ENCODE results near the gene SASH1.

SASH1 gene

DNA sequence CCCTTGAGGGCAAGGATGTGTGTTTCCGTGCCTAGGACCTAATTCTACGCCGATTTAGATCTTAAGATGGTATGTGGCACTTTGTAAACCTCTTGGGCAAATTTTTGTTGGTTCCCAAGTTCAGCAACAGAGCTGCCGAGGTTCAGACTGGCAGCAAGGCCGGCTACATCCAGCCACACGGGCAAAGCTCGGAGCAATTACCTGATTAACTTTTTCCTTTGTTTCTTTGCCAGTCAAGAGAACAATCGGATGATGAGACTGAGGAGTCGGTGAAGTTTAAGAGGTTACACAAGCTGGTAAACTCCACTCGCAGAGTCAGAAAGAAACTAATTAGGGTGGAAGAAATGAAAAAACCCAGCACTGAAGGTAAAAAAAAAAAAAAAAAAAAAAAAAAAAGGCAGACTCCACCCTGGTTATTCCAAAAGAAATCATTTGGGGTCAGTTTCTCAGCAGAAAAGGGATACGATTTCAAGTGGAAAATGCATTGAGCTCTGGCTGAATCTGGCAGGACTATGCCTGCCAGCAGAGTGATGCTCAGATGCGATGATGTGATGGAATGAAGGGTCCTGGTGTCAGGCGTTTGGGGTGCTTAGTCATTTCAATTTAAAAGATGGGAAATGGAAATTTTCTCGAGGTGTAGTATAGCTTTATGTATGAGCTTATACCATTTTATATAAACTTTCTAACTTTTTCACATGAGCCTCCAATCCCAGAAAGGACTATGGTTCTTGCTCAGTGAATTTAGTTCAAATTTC is 171.6 kb downstream of the SASH1 start:
- Histone ChIP-seq H3K4me3 (ENCODE audit: low read depth, low read length, poor library complexity, severe bottlenecking) (no peak overlapping the region), H3K4me2 (ENCODE audit: low read length) (no peak overlapping the region), H3K27ac (ENCODE audit: low read depth, low read length, poor library complexity, severe bottlenecking) (no peak overlapping the region), H2AFZ (ENCODE audit: low read length) (no peak overlapping the region), H3K36me3 (ENCODE audit: insufficient read depth, low read length) (no peaks in the 10 kb centered on the region), H3K27me3 (ENCODE audit: insufficient read depth, low read length) (peaks cover 4% of the 10 kb centered on the region; the same call in 1 of the 2 replicates), H4K20me1 (ENCODE audit: insufficient read depth, low read length) (no peaks in the 10 kb centered on the region), H3K9me3 (ENCODE audit: low read length) (no peaks in the 10 kb centered on the region), H3K9ac (ENCODE audit: low read length) (no peak overlapping the region), H3K9me2 (ENCODE audit: low read depth, low read length) (no peaks in the 10 kb centered on the region), H3K4me1 (ENCODE audit: insufficient read depth, low read length, severe bottlenecking) (no peaks in the 10 kb centered on the region), H3F3A (ENCODE audit: insufficient read depth, low read length) (no peaks in the 10 kb centered on the region), H3K79me2 (ENCODE audit: insufficient read depth, low read length) (no peaks in the 10 kb centered on the region)
- TF ChIP-seq, protein P1, sequence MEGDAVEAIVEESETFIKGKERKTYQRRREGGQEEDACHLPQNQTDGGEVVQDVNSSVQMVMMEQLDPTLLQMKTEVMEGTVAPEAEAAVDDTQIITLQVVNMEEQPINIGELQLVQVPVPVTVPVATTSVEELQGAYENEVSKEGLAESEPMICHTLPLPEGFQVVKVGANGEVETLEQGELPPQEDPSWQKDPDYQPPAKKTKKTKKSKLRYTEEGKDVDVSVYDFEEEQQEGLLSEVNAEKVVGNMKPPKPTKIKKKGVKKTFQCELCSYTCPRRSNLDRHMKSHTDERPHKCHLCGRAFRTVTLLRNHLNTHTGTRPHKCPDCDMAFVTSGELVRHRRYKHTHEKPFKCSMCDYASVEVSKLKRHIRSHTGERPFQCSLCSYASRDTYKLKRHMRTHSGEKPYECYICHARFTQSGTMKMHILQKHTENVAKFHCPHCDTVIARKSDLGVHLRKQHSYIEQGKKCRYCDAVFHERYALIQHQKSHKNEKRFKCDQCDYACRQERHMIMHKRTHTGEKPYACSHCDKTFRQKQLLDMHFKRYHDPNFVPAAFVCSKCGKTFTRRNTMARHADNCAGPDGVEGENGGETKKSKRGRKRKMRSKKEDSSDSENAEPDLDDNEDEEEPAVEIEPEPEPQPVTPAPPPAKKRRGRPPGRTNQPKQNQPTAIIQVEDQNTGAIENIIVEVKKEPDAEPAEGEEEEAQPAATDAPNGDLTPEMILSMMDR (IDR thresholded peaks at IDR 0.05; ENCODE audit: low read length), result no peak
- no peak for TF ChIP-seq EZH2 (IDR thresholded peaks at IDR 0.05; ENCODE audit: borderline replicate concordance, low read length)

DNA sequence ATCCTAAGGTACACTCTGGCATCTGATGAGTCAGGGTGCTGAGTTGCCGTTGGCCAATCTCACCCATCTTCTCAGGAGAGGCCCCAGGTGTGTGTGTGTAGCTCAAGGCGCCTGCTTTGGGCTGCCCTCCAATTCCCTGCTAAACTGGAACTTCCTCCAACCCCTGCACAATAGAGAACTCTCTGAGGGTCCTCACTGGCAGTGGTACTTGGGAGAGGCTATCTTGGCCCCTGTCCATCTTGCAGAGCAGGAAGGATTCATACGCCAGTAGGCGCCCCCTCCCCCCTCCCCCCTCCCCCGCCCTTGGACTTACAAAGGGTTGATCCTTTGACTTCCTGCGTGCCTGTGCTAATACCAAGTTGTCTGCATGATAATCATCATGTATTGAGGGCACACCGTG is 173.6 kb downstream of the SASH1 start:
- Histone ChIP-seq H3K4me1 (ENCODE audit: insufficient read depth, low read length, severe bottlenecking) (peaks cover 15% of the 10 kb centered on the region), H3K9ac (ENCODE audit: low read length) (no peak overlapping the region), H3K27ac (ENCODE audit: low read depth, low read length, poor library complexity, severe bottlenecking) (no peak overlapping the region), H3F3A (ENCODE audit: insufficient read depth, low read length) (no peaks in the 10 kb centered on the region), H3K9me3 (ENCODE audit: low read length) (no peaks in the 10 kb centered on the region), H3K79me2 (ENCODE audit: insufficient read depth, low read length) (no peaks in the 10 kb centered on the region), H3K9me2 (ENCODE audit: low read depth, low read length) (no peaks in the 10 kb centered on the region), H3K36me3 (ENCODE audit: insufficient read depth, low read length) (no peaks in the 10 kb centered on the region), H3K27me3 (ENCODE audit: insufficient read depth, low read length) (peaks cover 4% of the 10 kb centered on the region; the same call in 1 of the 2 replicates), H2AFZ (ENCODE audit: low read length) (no peak overlapping the region), H3K4me2 (ENCODE audit: low read length) (no peak overlapping the region), H4K20me1 (ENCODE audit: insufficient read depth, low read length) (no peaks in the 10 kb centered on the region), H3K4me3 (ENCODE audit: low read depth, low read length, poor library complexity, severe bottlenecking) (no peak overlapping the region)
- TF ChIP-seq EZH2 (IDR thresholded peaks at IDR 0.05; ENCODE audit: borderline replicate concordance, low read length), result no peak
- TF ChIP-seq, protein P1 (IDR thresholded peaks at IDR 0.05; ENCODE audit: low read length), result no peak

DNA sequence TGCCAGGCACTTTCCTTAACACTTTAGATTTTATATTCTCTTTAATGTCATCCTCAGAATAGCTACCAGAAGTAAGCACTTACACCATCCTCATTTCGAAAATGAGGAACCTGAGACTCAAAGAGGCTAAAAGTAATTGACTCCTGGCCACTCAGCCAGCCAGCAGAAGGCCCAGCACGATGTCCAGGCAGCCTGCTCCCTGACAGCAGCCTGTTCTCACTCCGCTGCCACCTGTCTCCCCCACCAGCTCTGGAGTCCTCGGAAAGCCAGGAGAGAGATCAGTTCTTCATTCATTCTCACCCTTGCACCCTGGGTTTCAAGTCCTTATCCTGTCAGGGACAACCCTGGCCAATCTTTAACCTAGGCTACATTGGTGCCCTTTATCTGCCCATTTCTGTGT is 174.0 kb downstream of the SASH1 start:
- no peaks in the 10 kb centered on the region for H3F3A ChIP-seq (ENCODE audit: insufficient read depth, low read length)
- H4K20me1 ChIP-seq (ENCODE audit: insufficient read depth, low read length), result no peaks in the 10 kb centered on the region
- no peaks in the 10 kb centered on the region for H3K9me3 ChIP-seq (ENCODE audit: low read length)
- H3K27ac ChIP-seq (ENCODE audit: low read depth, low read length, poor library complexity, severe bottlenecking), result no peak overlapping the region
- no peaks in the 10 kb centered on the region for H3K79me2 ChIP-seq (ENCODE audit: insufficient read depth, low read length)
- peaks cover 15% of the 10 kb centered on the region for H3K4me1 ChIP-seq (ENCODE audit: insufficient read depth, low read length, severe bottlenecking)
- H3K36me3 ChIP-seq (ENCODE audit: insufficient read depth, low read length), result no peaks in the 10 kb centered on the region
- no peak overlapping the region for H2AFZ ChIP-seq (ENCODE audit: low read length)
- no peak overlapping the region for H3K4me2 ChIP-seq (ENCODE audit: low read length)
- no peak overlapping the region for H3K4me3 ChIP-seq (ENCODE audit: low read depth, low read length, poor library complexity, severe bottlenecking)
- no peaks in the 10 kb centered on the region for H3K9me2 ChIP-seq (ENCODE audit: low read depth, low read length)
- H3K9ac ChIP-seq (ENCODE audit: low read length), result no peak overlapping the region
- TF ChIP-seq, protein P1 (IDR thresholded peaks at IDR 0.05; ENCODE audit: low read length), result no peak
- no peak for TF ChIP-seq EZH2 (IDR thresholded peaks at IDR 0.05; ENCODE audit: borderline replicate concordance, low read length)
- peaks cover 4% of the 10 kb centered on the region; the same call in 1 of the 2 replicates for H3K27me3 ChIP-seq (ENCODE audit: insufficient read depth, low read length)
